ENCODE measurements around the gene EYA2. TPM values are rescaled to one million over a fixed set of nuclear protein-coding genes. Genes with fewer than 3 reads are reported as not detected.

The EYA2 gene
- total and polyA plus RNA-seq, 7 donors: 1.2 to 11.8 (median 3.3) TPM

GRCh38 chr20:46914789-46915379, 20.2 kb downstream of the EYA2 start:
- intact Hi-C loops (cut with DNase I): no loop called here
- peak overlapping the region in 1 of 4 donors; percentile 18 for H3K27ac ChIP-seq
- H3K4me3 ChIP-seq: no peak overlapping the region

GRCh38 chr20:46915575-46916257, 21.1 kb downstream of the EYA2 start:
- intact Hi-C loops (cut with DNase I): no loop called here
- Histone ChIP-seq H3K27ac (no peak overlapping the region), H3K4me1 (no peaks in the 10 kb centered on the region), H3K4me3 (no peak overlapping the region), H3K36me3 (no peaks in the 10 kb centered on the region), H3K9me3 (peaks cover 0 to 3% (median 0%) of the 10 kb centered on the region in 4 donors), H3K27me3 (no peaks in the 10 kb centered on the region)
- no peak for DNase-seq
- TF ChIP-seq POLR2A (IDR thresholded peaks at IDR 0.05) (no peak), EP300 (IDR thresholded peaks at IDR 0.05) (no peak), CTCF (IDR thresholded peaks at IDR 0.05) (no peak), POLR2AphosphoS5 (IDR thresholded peaks at IDR 0.05) (no peak)
- WGBS, 2 donors: 55 to 78% methylated on average over 8 of the region's 8 CpGs

More at GRCh38 chr20:46914789-46915379, 20.2 kb downstream of the EYA2 start:
- Histone ChIP-seq H3K4me1 (no peaks in the 10 kb centered on the region), H3K36me3 (no peaks in the 10 kb centered on the region), H3K9me3 (peaks cover 0 to 3% (median 0%) of the 10 kb centered on the region in 4 donors), H3K27me3 (no peaks in the 10 kb centered on the region)
- 85 to 90% methylated on average over 15 of the region's 15 CpGs for WGBS, 2 donors
- DNase-seq: peak; percentile 69
- TF ChIP-seq CTCF (IDR thresholded peaks at IDR 0.05): no peak
- TF ChIP-seq EP300 (IDR thresholded peaks at IDR 0.05): no peak
- no peak for TF ChIP-seq POLR2AphosphoS5 (IDR thresholded peaks at IDR 0.05)
- TF ChIP-seq POLR2A (IDR thresholded peaks at IDR 0.05): no peak

GRCh38 chr20:46916258-46916603, 21.6 kb downstream of the EYA2 start:
- Histone ChIP-seq H3K4me3 (no peak overlapping the region), H3K9me3 (peaks cover 0 to 3% (median 0%) of the 10 kb centered on the region in 4 donors), H3K27me3 (no peaks in the 10 kb centered on the region), H3K36me3 (no peaks in the 10 kb centered on the region), H3K4me1 (no peaks in the 10 kb centered on the region), H3K27ac (no peak overlapping the region)
- WGBS, 2 donors: 44 to 60% methylated on average over 1 of the region's 1 CpG
- TF ChIP-seq CTCF (IDR thresholded peaks at IDR 0.05) (no peak), EP300 (IDR thresholded peaks at IDR 0.05) (no peak), POLR2AphosphoS5 (IDR thresholded peaks at IDR 0.05) (no peak), POLR2A (IDR thresholded peaks at IDR 0.05) (no peak)
- intact Hi-C loops (cut with DNase I): no loop called here
- DNase-seq: no peak

GRCh38 chr20:46917155-46917554, 22.5 kb downstream of the EYA2 start:
- Histone ChIP-seq H3K27me3 (no peaks in the 10 kb centered on the region), H3K4me3 (no peak overlapping the region), H3K4me1 (no peaks in the 10 kb centered on the region), H3K36me3 (no peaks in the 10 kb centered on the region), H3K27ac (no peak overlapping the region), H3K9me3 (peaks cover 0 to 3% (median 0%) of the 10 kb centered on the region in 4 donors)
- DNase-seq: no peak
- intact Hi-C loops (cut with DNase I): no loop called here
- WGBS, 2 donors: 87 to 92% methylated on average over 7 of the region's 7 CpGs
- no peak for TF ChIP-seq POLR2A (IDR thresholded peaks at IDR 0.05)
- TF ChIP-seq CTCF (IDR thresholded peaks at IDR 0.05): no peak
- TF ChIP-seq POLR2AphosphoS5 (IDR thresholded peaks at IDR 0.05): no peak
- TF ChIP-seq EP300 (IDR thresholded peaks at IDR 0.05): no peak

All from sigmoid colon (tissue), 7 donors.